ENCODE measurements around the gene PTPN21. TPM values are rescaled to one million over a fixed set of nuclear protein-coding genes. Genes with fewer than 3 reads are reported as not detected.

PTPN21 gene
- polyA plus RNA-seq, 2 of the 4 experiments (the other 2 are of a cell fraction): 6.5 to 8.3 TPM

GRCh38 chr14:88563845-88564244 lies 9.0 kb upstream of the PTPN21 start:
- Histone ChIP-seq H3K27ac (peak overlapping the region; percentile 94 to 95), H3K4me3 (peak overlapping the region; percentile 87), H3K9me3 (no peaks in the 10 kb centered on the region), H3K4me1 (peaks cover 20% of the 10 kb centered on the region), H3K4me2 (peak overlapping the region; percentile 81)
- ChIA-PET CTCF (no interaction called here), POLR2A (no interaction called here)
- no peak for DNase-seq (ENCODE audit: low read depth in 1 of 2, low spot score in 1 of 2)
- WGBS (ENCODE audit: missing lambda C conversion rate): 11% methylated on average over 7 of the region's 7 CpGs
- ATAC-seq: no peak
- TF ChIP-seq MAFK (IDR thresholded peaks at IDR 0.05; ENCODE audit: partially characterized antibody) (no peak), MAZ (IDR thresholded peaks at IDR 0.05; ENCODE audit: borderline replicate concordance, low read depth, low read length) (no peak), HOXB5 (CRISPR knock-in tag; IDR thresholded peaks at IDR 0.05) (no peak), POLR2AphosphoS2 (conservative IDR thresholded peaks at IDR 0.05; ENCODE audit: low read length) (no peak), CTCF (IDR thresholded peaks at IDR 0.05) (no peak), NPAS2 (CRISPR knock-in tag; IDR thresholded peaks at IDR 0.05; ENCODE audit: borderline replicate concordance) (no peak), CBX2 (IDR thresholded peaks at IDR 0.05; ENCODE audit: borderline replicate concordance, low read depth) (no peak), KDM5A (IDR thresholded peaks at IDR 0.05) (no peak)
- no peak for FAIRE-seq

DNA sequence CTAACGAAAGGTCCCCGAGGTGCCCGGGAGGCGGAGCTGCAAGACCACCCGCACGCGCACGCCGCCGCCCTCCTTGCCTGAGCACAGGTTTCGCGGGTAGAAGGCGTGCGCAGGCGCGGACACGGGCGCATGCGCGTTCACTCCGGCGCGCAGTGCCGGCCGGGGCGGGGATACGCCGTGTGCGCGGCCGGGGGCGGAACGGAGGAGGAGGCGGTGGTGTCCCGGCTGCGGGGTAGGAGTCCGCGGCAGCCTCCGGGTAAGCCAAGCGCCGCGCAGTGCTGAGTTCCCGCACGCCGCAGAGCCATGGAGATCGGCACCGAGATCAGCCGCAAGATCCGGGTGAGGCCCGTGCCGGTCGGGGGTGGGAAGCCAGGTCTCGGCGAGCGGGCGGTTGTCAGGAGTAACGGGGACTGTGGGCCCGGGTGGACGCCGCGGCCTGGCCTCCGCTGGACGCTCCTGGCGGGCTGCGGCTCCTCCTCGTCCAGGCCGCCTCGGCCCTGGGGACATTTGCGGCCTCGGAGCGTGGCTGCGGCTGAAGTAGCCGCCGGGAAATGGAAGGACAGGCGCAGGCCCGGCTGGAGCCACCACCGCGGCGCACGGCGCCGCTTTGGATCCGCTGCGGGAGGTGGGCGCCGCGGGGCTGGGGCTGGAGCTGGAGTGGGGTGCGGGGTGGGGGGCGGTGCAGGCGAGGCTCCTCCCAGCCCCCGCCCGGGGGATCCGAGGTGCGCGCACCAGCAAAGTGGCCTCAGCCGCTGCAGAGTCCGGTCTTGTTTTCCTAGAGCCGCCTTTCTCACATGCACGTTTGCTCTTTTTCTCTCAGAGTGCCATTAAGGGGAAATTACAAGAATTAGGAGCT lies 8.3 kb upstream of the PTPN21 start, which contains the start of gene ZC3H14:
TSS of gene ZC3H14 (plus strand) at position 207 of the 856 bp plus-strand sequence. CDS start at position 304, 97 bp downstream.
- TF ChIP-seq, protein P1, sequence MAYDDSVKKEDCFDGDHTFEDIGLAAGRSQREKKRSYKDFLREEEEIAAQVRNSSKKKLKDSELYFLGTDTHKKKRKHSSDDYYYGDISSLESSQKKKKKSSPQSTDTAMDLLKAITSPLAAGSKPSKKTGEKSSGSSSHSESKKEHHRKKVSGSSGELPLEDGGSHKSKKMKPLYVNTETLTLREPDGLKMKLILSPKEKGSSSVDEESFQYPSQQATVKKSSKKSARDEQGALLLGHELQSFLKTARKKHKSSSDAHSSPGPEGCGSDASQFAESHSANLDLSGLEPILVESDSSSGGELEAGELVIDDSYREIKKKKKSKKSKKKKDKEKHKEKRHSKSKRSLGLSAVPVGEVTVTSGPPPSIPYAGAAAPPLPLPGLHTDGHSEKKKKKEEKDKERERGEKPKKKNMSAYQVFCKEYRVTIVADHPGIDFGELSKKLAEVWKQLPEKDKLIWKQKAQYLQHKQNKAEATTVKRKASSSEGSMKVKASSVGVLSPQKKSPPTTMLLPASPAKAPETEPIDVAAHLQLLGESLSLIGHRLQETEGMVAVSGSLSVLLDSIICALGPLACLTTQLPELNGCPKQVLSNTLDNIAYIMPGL (CRISPR knock-in tag; IDR thresholded peaks at IDR 0.05; ENCODE audit: borderline replicate concordance): no peak
- TF ChIP-seq JUNB (IDR thresholded peaks at IDR 0.05): no peak
- TF ChIP-seq, protein P2, sequence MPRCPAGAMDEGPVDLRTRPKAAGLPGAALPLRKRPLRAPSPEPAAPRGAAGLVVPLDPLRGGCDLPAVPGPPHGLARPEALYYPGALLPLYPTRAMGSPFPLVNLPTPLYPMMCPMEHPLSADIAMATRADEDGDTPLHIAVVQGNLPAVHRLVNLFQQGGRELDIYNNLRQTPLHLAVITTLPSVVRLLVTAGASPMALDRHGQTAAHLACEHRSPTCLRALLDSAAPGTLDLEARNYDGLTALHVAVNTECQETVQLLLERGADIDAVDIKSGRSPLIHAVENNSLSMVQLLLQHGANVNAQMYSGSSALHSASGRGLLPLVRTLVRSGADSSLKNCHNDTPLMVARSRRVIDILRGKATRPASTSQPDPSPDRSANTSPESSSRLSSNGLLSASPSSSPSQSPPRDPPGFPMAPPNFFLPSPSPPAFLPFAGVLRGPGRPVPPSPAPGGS (IDR thresholded peaks at IDR 0.05): peak; percentile 80; the same call in 2 of the 3 replicates
- peak; percentile 80; the same call in 1 of the 2 replicates for TF ChIP-seq TFCP2L1 (CRISPR knock-in tag; IDR thresholded peaks at IDR 0.05)
- no peak for TF ChIP-seq HES2 (IDR thresholded peaks at IDR 0.05)
- no peak for TF ChIP-seq ATOH8 (CRISPR knock-in tag; IDR thresholded peaks at IDR 0.05; ENCODE audit: low read depth)
- no peak for TF ChIP-seq CTCF (IDR thresholded peaks at IDR 0.05)
- no peak for TF ChIP-seq FOSL2 (IDR thresholded peaks at IDR 0.05)
- no peak for TF ChIP-seq FOSL2 (CRISPR knock-in tag; IDR thresholded peaks at IDR 0.05)
- peak; percentile 5 for TF ChIP-seq ZFP36 (IDR thresholded peaks at IDR 0.05; ENCODE audit: borderline replicate concordance, partially characterized antibody)
- TF ChIP-seq NPAS2 (CRISPR knock-in tag; IDR thresholded peaks at IDR 0.05; ENCODE audit: borderline replicate concordance): no peak
- TF ChIP-seq RFX5 (IDR thresholded peaks at IDR 0.05): no peak
- no peak for TF ChIP-seq MAFK (IDR thresholded peaks at IDR 0.05; ENCODE audit: partially characterized antibody)
- TF ChIP-seq, protein P3, sequence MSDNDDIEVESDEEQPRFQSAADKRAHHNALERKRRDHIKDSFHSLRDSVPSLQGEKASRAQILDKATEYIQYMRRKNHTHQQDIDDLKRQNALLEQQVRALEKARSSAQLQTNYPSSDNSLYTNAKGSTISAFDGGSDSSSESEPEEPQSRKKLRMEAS (IDR thresholded peaks at IDR 0.05): peak; percentile 90
- TF ChIP-seq NFE2L2 (conservative IDR thresholded peaks at IDR 0.05; ENCODE audit: low read length): no peak
- TF ChIP-seq MYC (IDR thresholded peaks at IDR 0.05; ENCODE audit: borderline replicate concordance, low read length): no peak
- TF ChIP-seq POLR2A (IDR thresholded peaks at IDR 0.05; ENCODE audit: low read length): peak; percentile 85
- no peak for TF ChIP-seq BHLHE40 (IDR thresholded peaks at IDR 0.05; ENCODE audit: low read depth, low read length)
- peak; percentile 79 to 85; a peak in 4 of 5 replicates for TF ChIP-seq JUN (IDR thresholded peaks at IDR 0.05)
- TF ChIP-seq PHF8 (IDR thresholded peaks at IDR 0.05; ENCODE audit: borderline replicate concordance, low read depth): peak; percentile 94
- TF ChIP-seq EHF (CRISPR knock-in tag; IDR thresholded peaks at IDR 0.05): no peak
- TF ChIP-seq, protein P4, sequence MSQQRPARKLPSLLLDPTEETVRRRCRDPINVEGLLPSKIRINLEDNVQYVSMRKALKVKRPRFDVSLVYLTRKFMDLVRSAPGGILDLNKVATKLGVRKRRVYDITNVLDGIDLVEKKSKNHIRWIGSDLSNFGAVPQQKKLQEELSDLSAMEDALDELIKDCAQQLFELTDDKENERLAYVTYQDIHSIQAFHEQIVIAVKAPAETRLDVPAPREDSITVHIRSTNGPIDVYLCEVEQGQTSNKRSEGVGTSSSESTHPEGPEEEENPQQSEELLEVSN (IDR thresholded peaks at IDR 0.05; ENCODE audit: borderline replicate concordance, low read depth): peak; percentile 78; the same call in 1 of the 2 replicates
- Histone ChIP-seq H3K4me3 (peak within 1 kb of the TSS; percentile 87), H3K27ac (peak within 1 kb of the TSS; percentile 94 to 95), H3K9me3 (no peaks in the 10 kb centered on the region), H3K4me2 (peak within 1 kb of the TSS; percentile 90), H3K4me1 (peaks cover 20% of the 10 kb centered on the region)
- WGBS (ENCODE audit: missing lambda C conversion rate): 1% methylated on average over 18 of the region's 99 CpGs
- DNase-seq (ENCODE audit: low read depth in 1 of 2, low spot score in 1 of 2) (peak; percentile 82 to 91), ATAC-seq (peak; percentile 93 to 96), FAIRE-seq (no peak)
- ChIA-PET CTCF (no interaction called here), POLR2A (interaction anchor here (0.6 kb wide), 1 partner anchor 228 kb away, joined by 4 read pairs; no protein-coding TSS in a partner anchor)
